Testis (tissue), 3 donors: ENCODE measurements around the gene THADA. TPM values are rescaled to one million over a fixed set of nuclear protein-coding genes. Genes with fewer than 3 reads are reported as not detected.

ENCODE experiments used
- DNase-seq: peaks from one replicate; pipeline ENCODE4 v3.0.0-alpha.2; 2019
- H3K27ac ChIP-seq, 2 donors: fragments of 200-600 bp; sonication (generic); one replicate each; pipeline ENCODE4 v1.5.1; 2019
- H3K27me3 ChIP-seq: fragments of 200-600 bp; sonication (generic); one replicate; pipeline ENCODE4 v1.5.1; 2019
- H3K36me3 ChIP-seq: fragments of 200-600 bp; sonication (generic); one replicate; pipeline ENCODE4 v1.5.1; 2017; ENCODE audit warnings: low read depth; ENCODE audit errors: missing control alignments
- H3K4me1 ChIP-seq: fragments of 200-600 bp; sonication (generic); one replicate; pipeline ENCODE4 v1.5.1; 2019
- H3K4me3 ChIP-seq, 2 donors: fragments of 200-600 bp; sonication (generic); one replicate each; pipeline ENCODE4 v1.5.1; 2017 to 2019
- H3K9me3 ChIP-seq: fragments of 200-600 bp; sonication (generic); one replicate; pipeline ENCODE4 v1.5.1; 2017
- CTCF ChIP-seq, 3 experiments: fragments of 450-650 bp in 2 of 3; fragments of 200-600 bp in 1 of 3; sonication (generic) in 1 of 3; IDR thresholded peaks; one replicate each; pipeline ENCODE4 v1.5.1; 2016 to 2019; ENCODE audit warnings: antibody characterized with exemption in 3 of 3, mild to moderate bottlenecking in 2 of 3, moderate library complexity in 1 of 3
- POLR2A ChIP-seq: fragments of 450-650 bp; IDR thresholded peaks from one replicate; pipeline ENCODE4 v1.6.1; 2017; ENCODE audit warnings: antibody characterized with exemption, mild to moderate bottlenecking, moderate library complexity
- WGBS, 2 donors: methylation state at CpG; one replicate each; pipeline ENCODE4 v1.1.5; 2018; 5-methylcytosine and 5-hydroxymethylcytosine counted together
- intact Hi-C: fragments of 100-400 bp; cut with DNase I; formaldehyde crosslinking; loops from one replicate; pipeline ENCODE4 v1.15.1; 2023; ENCODE audit warnings: low total_unique reads
- polyA plus RNA-seq: library from polyadenylated mRNA; stranded (reverse); fragments of 350-450 nt; fragmentation: Illumina TruSeq; extraction: RNeasy Lipid Tissue Mini Kit (QIAGEN cat#74804); gene quantifications from one replicate; pipeline ENCODE4 v1.2.3, GENCODE V29; 2014; ENCODE audit warnings: low read depth, low replicate concordance; ENCODE audit not compliant: insufficient read depth
- total RNA-seq, 2 donors: library from RNA; depleted of rRNA; stranded (reverse); fragments of >200 nt; gene quantifications; one replicate each; pipeline ENCODE4 v1.2.3, GENCODE V29; 2016

The THADA gene
- total and polyA plus RNA-seq, 3 donors from 2014 or later: 29.5 to 43.9 (median 39.5) TPM

- TF ChIP-seq CTCF (IDR thresholded peaks at IDR 0.05) (no peak), POLR2A (no peak)
- peak; percentile 63 for DNase-seq
- Histone ChIP-seq H3K4me1 (peaks cover 37% of the 10 kb centered on the region), H3K4me3 (no peak overlapping the region), H3K27ac (peak overlapping the region; percentile 59 to 68), H3K27me3 (no peaks in the 10 kb centered on the region), H3K36me3 (no peaks in the 10 kb centered on the region), H3K9me3 (no peaks in the 10 kb centered on the region)
- intact Hi-C loops: no loop called here
- 31 to 38% methylated on average over 7 of the region's 7 CpGs for WGBS, 2 donors
These were observed 180.2 kb downstream of the THADA start for GRCh38 chr2:43415592-43415991.

GRCh38 chr2:43414586-43415135 is 181.2 kb downstream of the THADA start:
- no peaks in the 10 kb centered on the region for H3K27me3 ChIP-seq
- no peaks in the 10 kb centered on the region for H3K9me3 ChIP-seq
- H3K4me1 ChIP-seq: peaks cover 27% of the 10 kb centered on the region
- H3K27ac ChIP-seq: peak overlapping the region in 1 of 2 donors; percentile 59
- intact Hi-C loops: no loop called here
- H3K4me3 ChIP-seq: no peak overlapping the region
- DNase-seq: no peak
- TF ChIP-seq POLR2A (no peak), CTCF (IDR thresholded peaks at IDR 0.05) (no peak)
- 65 to 66% methylated on average over 4 of the region's 4 CpGs for WGBS, 2 donors
- no peaks in the 10 kb centered on the region for H3K36me3 ChIP-seq

GRCh38 chr2:43414033-43414432 is 181.8 kb downstream of the THADA start:
- peaks cover 24% of the 10 kb centered on the region for H3K4me1 ChIP-seq
- H3K36me3 ChIP-seq: no peaks in the 10 kb centered on the region
- no peak for DNase-seq
- no peaks in the 10 kb centered on the region for H3K9me3 ChIP-seq
- no peak overlapping the region for H3K27ac ChIP-seq
- no peaks in the 10 kb centered on the region for H3K27me3 ChIP-seq
- intact Hi-C loops: no loop called here
- TF ChIP-seq CTCF (IDR thresholded peaks at IDR 0.05) (no peak), POLR2A (no peak)
- H3K4me3 ChIP-seq: no peak overlapping the region
- 77% methylated on average over 2 of the region's 2 CpGs for WGBS, 2 donors

GRCh38 chr2:43412114-43412753 is 183.6 kb downstream of the THADA start:
- 33 to 46% methylated on average over 3 of the region's 3 CpGs for WGBS, 2 donors
- Histone ChIP-seq H3K4me3 (no peak overlapping the region), H3K9me3 (no peaks in the 10 kb centered on the region), H3K27me3 (no peaks in the 10 kb centered on the region), H3K4me1 (peaks cover 24% of the 10 kb centered on the region), H3K36me3 (no peaks in the 10 kb centered on the region), H3K27ac (no peak overlapping the region)
- intact Hi-C loops: no loop called here
- TF ChIP-seq POLR2A (no peak), CTCF (IDR thresholded peaks at IDR 0.05) (no peak)
- no peak for DNase-seq
